Neural crest cell (in vitro differentiated cells): ENCODE measurements around the gene SLIT3. TPM values are rescaled to one million over a fixed set of nuclear protein-coding genes. Genes with fewer than 3 reads are reported as not detected.

Experiments used
- DNase-seq: peaks from one replicate; pipeline ENCODE4 v3.0.0; 2021; ENCODE audit warnings: low read depth, mixed read lengths, low spot score
- H3K27ac Mint-ChIP-seq: one replicate; pipeline ENCODE4 v1.8.0; 2021; ENCODE audit warnings: mild to moderate bottlenecking, mixed read lengths; ENCODE audit not compliant: unreplicated experiment
- H3K27me3 Mint-ChIP-seq: 2 replicates; pipeline ENCODE4 v1.8.0; 2021; ENCODE audit warnings: low read depth, mild to moderate bottlenecking, mixed read lengths
- H3K36me3 Mint-ChIP-seq: 2 replicates; pipeline ENCODE4 v1.8.0; 2021; ENCODE audit warnings: low read depth, mild to moderate bottlenecking, mixed read lengths
- H3K4me1 Mint-ChIP-seq: 2 replicates; pipeline ENCODE4 v1.8.0; 2021; ENCODE audit warnings: mixed read lengths
- H3K4me3 Mint-ChIP-seq: one replicate; pipeline ENCODE4 v1.8.0; 2021; ENCODE audit warnings: mild to moderate bottlenecking, mixed read lengths
- H3K9me3 Mint-ChIP-seq: 2 replicates; pipeline ENCODE4 v1.8.0; 2021; ENCODE audit warnings: mixed read lengths
- CTCF ChIP-seq: fragments of 200-600 bp; sonication (generic); conservative IDR thresholded peaks from 2 replicates; pipeline ENCODE4 v1.5.0; 2021; ENCODE audit warnings: antibody characterized with exemption, mild to moderate bottlenecking
- total RNA-seq: library from RNA; stranded (reverse); gene quantifications from 2 replicates; pipeline ENCODE4 v1.2.1, GENCODE V29; 2021

SLIT3 gene
- total RNA-seq, 1 donor from 2014 or later = 13.3 TPM

GRCh38 chr5:169050636-169051035 lies 250.3 kb downstream of the SLIT3 start:
- Mint-ChIP-seq H3K27ac (no peak overlapping the region), H3K27me3 (no peaks in the 10 kb centered on the region), H3K36me3 (no peaks in the 10 kb centered on the region), H3K4me3 (no peak overlapping the region), H3K4me1 (peaks cover 27% of the 10 kb centered on the region), H3K9me3 (no peaks in the 10 kb centered on the region)
- TF ChIP-seq CTCF = no peak
- no peak for DNase-seq

GRCh38 chr5:169050146-169050571 lies 250.8 kb downstream of the SLIT3 start:
- no peak for TF ChIP-seq CTCF
- Mint-ChIP-seq H3K36me3 (no peaks in the 10 kb centered on the region), H3K4me1 (peaks cover 27% of the 10 kb centered on the region), H3K4me3 (no peak overlapping the region), H3K9me3 (no peaks in the 10 kb centered on the region), H3K27ac (no peak overlapping the region), H3K27me3 (no peaks in the 10 kb centered on the region)
- DNase-seq = no peak

- no peaks in the 10 kb centered on the region for H3K36me3 Mint-ChIP-seq
- DNase-seq = no peak
- no peak overlapping the region for H3K27ac Mint-ChIP-seq
Measured at GRCh38 chr5:169049712-169050111, 251.2 kb downstream of the SLIT3 start.

DNA sequence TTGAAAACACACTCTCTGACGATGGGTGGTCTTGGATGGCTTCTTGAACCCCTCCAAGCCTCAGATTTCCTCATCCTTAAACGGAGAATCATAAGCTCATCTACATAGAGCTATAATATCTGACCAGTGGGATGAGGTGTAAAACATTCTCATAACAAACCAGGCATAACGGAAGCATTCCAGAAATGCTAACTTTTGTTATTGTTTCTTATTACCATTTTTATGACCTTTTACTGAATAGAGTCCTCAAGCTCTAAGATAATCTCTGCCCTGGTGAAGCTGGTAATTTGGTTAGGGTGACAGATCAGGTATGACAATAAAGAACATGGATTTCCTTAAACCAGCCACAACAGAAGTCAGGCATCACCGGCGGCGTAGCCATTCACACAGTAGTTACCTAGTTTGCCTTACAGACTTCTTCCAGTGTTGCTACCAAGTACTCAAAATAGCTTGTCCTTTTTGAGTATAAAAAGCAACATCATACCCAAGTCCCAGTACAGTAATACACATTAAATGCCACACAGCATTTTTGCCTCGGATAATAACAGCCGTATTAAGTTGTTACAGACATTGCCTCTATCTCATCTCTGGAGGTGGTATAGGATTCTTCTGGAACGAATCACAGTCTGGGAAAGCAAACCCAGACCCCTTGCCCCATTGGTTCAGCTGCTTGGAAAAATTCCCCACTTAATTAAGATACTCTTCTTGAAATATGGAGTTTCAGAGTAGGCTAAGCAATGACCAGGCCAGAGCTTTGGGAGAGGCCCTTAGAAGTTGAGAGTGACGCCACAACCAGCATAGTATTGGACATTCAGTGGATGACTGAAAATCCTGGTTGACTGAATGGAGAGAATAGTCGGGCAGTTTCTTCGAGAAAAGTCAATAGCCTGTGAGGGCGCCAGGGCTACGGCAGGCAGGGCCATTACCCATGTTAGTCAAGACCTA lies 252.5 kb downstream of the SLIT3 start:
- Mint-ChIP-seq H3K4me3 (no peak overlapping the region), H3K36me3 (no peaks in the 10 kb centered on the region), H3K27ac (no peak overlapping the region), H3K9me3 (no peaks in the 10 kb centered on the region), H3K27me3 (no peaks in the 10 kb centered on the region), H3K4me1 (peaks cover 27% of the 10 kb centered on the region)
- no peak for DNase-seq
- no peak for TF ChIP-seq CTCF

More at GRCh38 chr5:169049712-169050111, 251.2 kb downstream of the SLIT3 start:
- H3K27me3 Mint-ChIP-seq = no peaks in the 10 kb centered on the region
- TF ChIP-seq CTCF = no peak
- no peaks in the 10 kb centered on the region for H3K9me3 Mint-ChIP-seq
- H3K4me3 Mint-ChIP-seq = no peak overlapping the region
- H3K4me1 Mint-ChIP-seq = peaks cover 27% of the 10 kb centered on the region

DNA sequence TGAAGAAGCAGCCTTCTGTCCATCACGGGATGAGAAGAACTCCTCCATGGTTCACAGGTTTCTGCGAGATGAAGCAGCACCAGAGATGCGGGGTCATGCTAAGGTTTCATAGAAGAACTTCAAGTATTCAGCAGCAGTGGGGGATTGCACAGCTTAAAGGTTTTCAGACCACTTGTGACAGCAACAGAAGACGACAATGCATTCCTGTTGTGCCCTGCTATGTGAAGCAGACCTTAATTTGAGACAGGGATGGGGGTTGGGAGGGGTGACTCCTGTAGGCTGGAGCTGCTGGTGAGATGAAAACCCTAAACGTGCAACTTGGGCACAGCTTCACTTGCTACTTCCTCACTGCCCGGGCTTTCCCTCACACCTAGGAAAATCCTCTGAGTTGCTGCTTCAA lies 256.0 kb downstream of the SLIT3 start:
- DNase-seq = no peak
- no peak overlapping the region for H3K27ac Mint-ChIP-seq
- no peak for TF ChIP-seq CTCF
- no peaks in the 10 kb centered on the region for H3K4me1 Mint-ChIP-seq
- no peaks in the 10 kb centered on the region for H3K27me3 Mint-ChIP-seq
- no peaks in the 10 kb centered on the region for H3K9me3 Mint-ChIP-seq
- H3K36me3 Mint-ChIP-seq = no peaks in the 10 kb centered on the region
- H3K4me3 Mint-ChIP-seq = no peak overlapping the region
